ENCODE measurements around the gene ACVR1B. TPM values are rescaled to one million over a fixed set of nuclear protein-coding genes. Genes with fewer than 3 reads are reported as not detected.
A peak's percentile ranks its signal among the peaks of the same experiment; 100 is the strongest.

Gene ACVR1B
- total and polyA plus RNA-seq, 9 of the 15 experiments (the other 6 are each of a cell fraction or from before 2014, with no cell fraction given): 0.97 to 15.1 (median 6.8) TPM

DNA sequence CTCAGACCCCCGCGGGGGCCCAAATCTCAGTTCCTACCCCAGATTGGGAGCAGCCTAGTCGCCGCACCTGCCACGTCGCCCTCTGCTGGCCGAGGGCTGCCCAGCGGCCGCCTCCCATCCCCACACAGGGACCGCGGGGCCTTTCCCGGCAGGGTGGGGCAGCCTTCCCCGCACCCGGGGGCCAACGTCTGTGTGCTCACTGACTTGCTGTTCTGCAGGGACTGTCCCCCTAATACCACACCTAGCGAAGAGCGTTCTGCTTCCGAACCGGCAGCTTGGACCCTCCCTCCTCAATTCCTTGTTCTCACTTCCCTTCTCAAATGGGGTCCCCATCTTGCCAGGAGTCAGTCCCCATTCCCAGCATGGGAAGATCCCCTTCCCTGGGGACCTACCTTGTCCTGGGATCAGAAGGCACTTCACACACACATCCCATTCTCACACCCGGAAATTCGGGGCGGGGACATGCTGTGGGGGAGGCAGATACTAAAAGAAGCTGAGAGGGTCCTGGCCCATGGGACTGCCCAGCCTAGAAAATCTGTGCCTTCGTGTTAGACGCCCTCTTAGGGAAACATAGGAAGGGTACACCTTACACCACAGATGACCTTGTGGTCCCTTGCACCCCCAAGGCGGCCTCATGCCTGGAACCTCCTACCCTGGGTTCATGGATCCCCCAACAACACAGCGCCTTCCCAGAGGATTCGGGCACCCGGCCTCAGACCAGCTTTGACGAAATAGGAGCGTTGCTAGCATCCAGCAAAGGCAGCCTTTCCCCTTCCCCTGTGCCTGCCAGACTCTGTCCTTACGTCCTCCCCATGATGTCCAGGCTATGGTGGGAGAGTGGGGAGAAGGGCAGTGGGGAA lies 27.8 kb upstream of the ACVR1B start (continued):
- TF ChIP-seq IRF9 (tag; IDR thresholded peaks at IDR 0.05): no peak
- TF ChIP-seq, protein P1, sequence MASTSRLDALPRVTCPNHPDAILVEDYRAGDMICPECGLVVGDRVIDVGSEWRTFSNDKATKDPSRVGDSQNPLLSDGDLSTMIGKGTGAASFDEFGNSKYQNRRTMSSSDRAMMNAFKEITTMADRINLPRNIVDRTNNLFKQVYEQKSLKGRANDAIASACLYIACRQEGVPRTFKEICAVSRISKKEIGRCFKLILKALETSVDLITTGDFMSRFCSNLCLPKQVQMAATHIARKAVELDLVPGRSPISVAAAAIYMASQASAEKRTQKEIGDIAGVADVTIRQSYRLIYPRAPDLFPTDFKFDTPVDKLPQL (IDR thresholded peaks at IDR 0.05; ENCODE audit: extremely low read depth, insufficient read length): no peak
- no peak for TF ChIP-seq LEF1 (IDR thresholded peaks at IDR 0.05)
- TF ChIP-seq REST (IDR thresholded peaks at IDR 0.05; ENCODE audit: borderline replicate concordance): peak; percentile 77; the same call in 1 of the 2 replicates
- TF ChIP-seq REST (CRISPR knock-in tag; IDR thresholded peaks at IDR 0.05; ENCODE audit: low read depth): no peak
- TF ChIP-seq CXXC5 (CRISPR knock-in tag; IDR thresholded peaks at IDR 0.05): 0 out of 2 replicates have a peak, but pooled peaks have one; percentile 31
- TF ChIP-seq ZBTB7A (IDR thresholded peaks at IDR 0.05; ENCODE audit: borderline replicate concordance, control insufficient read depth, low read depth, low read length): peak; percentile 71; the same call in 1 of the 2 replicates
- TF ChIP-seq PYGO2 (tag; IDR thresholded peaks at IDR 0.05): no peak
- TF ChIP-seq HMGN3 (IDR thresholded peaks at IDR 0.05; ENCODE audit: borderline replicate concordance, extremely low read depth, insufficient read length, low read depth, low read length): peak; percentile 48
- TF ChIP-seq ZNF696 (CRISPR knock-in tag; conservative IDR thresholded peaks at IDR 0.05): no peak
- peak; percentile 58 for TF ChIP-seq SMC3 (conservative IDR thresholded peaks at IDR 0.05; ENCODE audit: insufficient read depth, low read depth, low read length)
- TF ChIP-seq ATF3 (IDR thresholded peaks at IDR 0.05): no peak
- TF ChIP-seq ATF3 (CRISPR knock-in tag; conservative IDR thresholded peaks at IDR 0.05): no peak
- no peak for TF ChIP-seq XRCC5 (IDR thresholded peaks at IDR 0.05; ENCODE audit: low read depth, low read length)
